ENCODE data around the gene ERG.

DNA sequence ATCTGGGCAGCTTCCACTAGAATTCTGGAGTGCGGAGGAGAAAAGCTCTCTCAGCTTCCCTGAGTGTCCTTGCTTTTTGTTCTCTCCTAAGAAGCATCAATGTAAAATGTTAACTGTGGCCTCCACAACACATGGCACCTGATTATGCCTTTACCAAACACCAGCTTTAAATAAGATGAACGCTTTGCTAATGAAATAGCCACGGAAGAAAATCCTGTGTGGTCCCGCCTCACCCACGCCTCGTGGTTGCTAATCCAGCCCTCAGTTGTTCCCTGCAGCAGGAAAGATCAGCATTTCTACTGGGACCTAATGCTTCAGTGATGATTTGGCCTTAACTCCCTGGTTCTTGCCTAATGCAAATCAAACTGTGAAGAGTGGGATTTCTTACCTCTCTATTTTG lies 1.8 kb upstream of the ERG start:
- no peak for TF ChIP-seq EP300 (IDR thresholded peaks at IDR 0.05)
- TF ChIP-seq, protein P1, sequence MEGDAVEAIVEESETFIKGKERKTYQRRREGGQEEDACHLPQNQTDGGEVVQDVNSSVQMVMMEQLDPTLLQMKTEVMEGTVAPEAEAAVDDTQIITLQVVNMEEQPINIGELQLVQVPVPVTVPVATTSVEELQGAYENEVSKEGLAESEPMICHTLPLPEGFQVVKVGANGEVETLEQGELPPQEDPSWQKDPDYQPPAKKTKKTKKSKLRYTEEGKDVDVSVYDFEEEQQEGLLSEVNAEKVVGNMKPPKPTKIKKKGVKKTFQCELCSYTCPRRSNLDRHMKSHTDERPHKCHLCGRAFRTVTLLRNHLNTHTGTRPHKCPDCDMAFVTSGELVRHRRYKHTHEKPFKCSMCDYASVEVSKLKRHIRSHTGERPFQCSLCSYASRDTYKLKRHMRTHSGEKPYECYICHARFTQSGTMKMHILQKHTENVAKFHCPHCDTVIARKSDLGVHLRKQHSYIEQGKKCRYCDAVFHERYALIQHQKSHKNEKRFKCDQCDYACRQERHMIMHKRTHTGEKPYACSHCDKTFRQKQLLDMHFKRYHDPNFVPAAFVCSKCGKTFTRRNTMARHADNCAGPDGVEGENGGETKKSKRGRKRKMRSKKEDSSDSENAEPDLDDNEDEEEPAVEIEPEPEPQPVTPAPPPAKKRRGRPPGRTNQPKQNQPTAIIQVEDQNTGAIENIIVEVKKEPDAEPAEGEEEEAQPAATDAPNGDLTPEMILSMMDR (IDR thresholded peaks at IDR 0.05): no peak

All from esophagus muscularis mucosa (tissue), 3 donors.